Upper lobe of right lung (tissue), 1 donor: ENCODE data around the gene SLC6A3. TPM values are rescaled to one million over a fixed set of nuclear protein-coding genes. Genes with fewer than 3 reads are reported as not detected.

Experiments used
- ATAC-seq: fragments of 200-7000 bp; cut with Tn5 transposase; one replicate; pipeline ENCODE4 v1.9.1; 2020; ENCODE audit warnings: mild to moderate bottlenecking, moderate library complexity
- DNase-seq: peaks from one replicate; pipeline ENCODE4 v3.0.0-alpha.2; 2020
- H3K27ac ChIP-seq: fragments of 200-600 bp; one replicate; pipeline ENCODE4 v1.8.0; 2022
- H3K27me3 ChIP-seq: fragments of 200-600 bp; one replicate; pipeline ENCODE4 v1.8.0; 2022; ENCODE audit warnings: mild to moderate bottlenecking
- H3K36me3 ChIP-seq: fragments of 200-600 bp; one replicate; pipeline ENCODE4 v1.8.0; 2022
- H3K4me1 ChIP-seq: fragments of 200-600 bp; one replicate; pipeline ENCODE4 v1.8.0; 2022
- H3K4me3 ChIP-seq: fragments of 200-600 bp; one replicate; pipeline ENCODE4 v1.8.0; 2022; ENCODE audit warnings: mild to moderate bottlenecking
- H3K9me3 ChIP-seq: fragments of 200-600 bp; one replicate; pipeline ENCODE4 v1.8.0; 2022
- intact Hi-C: fragments of 100-400 bp; cut with DNase I; formaldehyde crosslinking; loops from one replicate; pipeline ENCODE4 v1.11.0; 2022
- total RNA-seq: library from RNA; stranded (reverse); fragmentation: NEBNext Ultra II Directional; extraction: Animal tissue kit (Norgen Biotek cat#: 25700); gene quantifications from one replicate; pipeline ENCODE4 v1.2.1, GENCODE V29; 2021
- TF ChIP-seq, protein P1 (sequence below): fragments of 200-600 bp; IDR thresholded peaks from one replicate; pipeline ENCODE4 v1.8.0; 2022; ENCODE audit warnings: antibody characterized with exemption
- donor health status: DM: no; HTN: yes; CAD: no; lungs with severe emphysema.

The SLC6A3 gene
- total RNA-seq, 1 donor from 2014 or later, result 0.52 TPM

DNA sequence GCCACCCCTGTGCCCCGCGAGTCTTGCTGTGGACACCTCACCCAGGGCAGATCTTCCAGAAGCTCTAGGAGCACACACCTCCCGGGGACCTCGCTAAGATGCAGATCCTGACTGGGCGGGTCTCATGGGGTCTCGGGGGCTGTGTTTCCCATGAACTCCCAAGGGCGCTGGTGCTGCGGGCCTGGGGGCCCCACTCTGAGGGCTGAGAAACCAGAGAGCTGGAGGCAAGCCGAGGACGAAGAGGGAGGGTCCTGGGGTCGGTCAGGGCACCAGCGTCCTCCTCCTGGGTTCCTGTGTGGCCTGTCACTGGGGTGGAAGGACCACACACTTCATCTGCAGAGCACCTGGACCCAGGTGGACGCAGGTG lies 30.2 kb downstream of the SLC6A3 start:
- intact Hi-C loops, result no loop called here
- Histone ChIP-seq H3K27me3 (no peaks in the 10 kb centered on the region), H3K4me3 (no peak overlapping the region), H3K4me1 (no peaks in the 10 kb centered on the region), H3K9me3 (no peaks in the 10 kb centered on the region), H3K27ac (no peak overlapping the region), H3K36me3 (no peaks in the 10 kb centered on the region)
- DNase-seq (peak; percentile 47), ATAC-seq (no peak)
- TF ChIP-seq, protein P1, sequence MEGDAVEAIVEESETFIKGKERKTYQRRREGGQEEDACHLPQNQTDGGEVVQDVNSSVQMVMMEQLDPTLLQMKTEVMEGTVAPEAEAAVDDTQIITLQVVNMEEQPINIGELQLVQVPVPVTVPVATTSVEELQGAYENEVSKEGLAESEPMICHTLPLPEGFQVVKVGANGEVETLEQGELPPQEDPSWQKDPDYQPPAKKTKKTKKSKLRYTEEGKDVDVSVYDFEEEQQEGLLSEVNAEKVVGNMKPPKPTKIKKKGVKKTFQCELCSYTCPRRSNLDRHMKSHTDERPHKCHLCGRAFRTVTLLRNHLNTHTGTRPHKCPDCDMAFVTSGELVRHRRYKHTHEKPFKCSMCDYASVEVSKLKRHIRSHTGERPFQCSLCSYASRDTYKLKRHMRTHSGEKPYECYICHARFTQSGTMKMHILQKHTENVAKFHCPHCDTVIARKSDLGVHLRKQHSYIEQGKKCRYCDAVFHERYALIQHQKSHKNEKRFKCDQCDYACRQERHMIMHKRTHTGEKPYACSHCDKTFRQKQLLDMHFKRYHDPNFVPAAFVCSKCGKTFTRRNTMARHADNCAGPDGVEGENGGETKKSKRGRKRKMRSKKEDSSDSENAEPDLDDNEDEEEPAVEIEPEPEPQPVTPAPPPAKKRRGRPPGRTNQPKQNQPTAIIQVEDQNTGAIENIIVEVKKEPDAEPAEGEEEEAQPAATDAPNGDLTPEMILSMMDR, result no peak

DNA sequence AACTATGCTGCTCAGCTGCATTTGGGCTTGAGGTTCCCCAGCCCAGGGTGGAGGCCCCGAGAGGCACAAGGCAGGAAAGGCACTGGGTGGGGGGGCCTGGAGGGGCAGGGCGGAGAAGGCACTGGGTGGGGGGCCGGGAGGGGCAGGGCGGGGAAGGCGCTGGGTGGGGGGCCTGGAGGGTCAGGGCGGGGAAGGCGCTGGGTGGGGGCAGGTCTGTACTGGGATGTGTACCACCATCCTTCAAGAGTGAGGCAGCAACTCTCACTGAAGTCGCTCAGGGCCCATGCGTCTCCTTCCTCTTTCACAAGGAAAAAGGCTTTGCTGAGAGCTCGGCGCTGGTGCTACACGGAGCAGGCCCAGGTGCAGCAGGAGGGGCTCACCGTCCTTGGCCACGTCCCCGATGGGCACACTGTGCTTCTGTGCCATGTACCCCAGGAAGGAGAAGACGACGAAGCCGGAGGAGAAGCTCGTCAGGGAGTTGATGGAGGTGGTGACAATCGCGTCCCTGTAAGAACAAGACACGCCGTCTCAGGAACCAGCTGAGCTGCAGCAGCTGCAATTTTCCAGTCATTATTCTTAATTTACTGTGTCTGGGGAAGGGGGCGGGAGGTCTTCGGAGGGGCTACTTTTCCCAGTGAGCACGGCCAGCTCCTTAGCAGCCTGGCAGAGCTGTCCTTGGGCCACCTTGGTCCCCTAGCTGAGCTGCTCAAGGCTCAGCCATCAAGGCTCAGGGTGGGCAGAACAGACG lies 30.8 kb downstream of the SLC6A3 start:
- TF ChIP-seq, protein P1, result no peak
- peak; percentile 21 for ATAC-seq
- intact Hi-C loops, result no loop called here
- Histone ChIP-seq H3K36me3 (no peaks in the 10 kb centered on the region), H3K4me1 (no peaks in the 10 kb centered on the region), H3K27ac (no peak overlapping the region), H3K9me3 (no peaks in the 10 kb centered on the region), H3K4me3 (no peak overlapping the region), H3K27me3 (no peaks in the 10 kb centered on the region)
- peak; percentile 52 for DNase-seq

DNA sequence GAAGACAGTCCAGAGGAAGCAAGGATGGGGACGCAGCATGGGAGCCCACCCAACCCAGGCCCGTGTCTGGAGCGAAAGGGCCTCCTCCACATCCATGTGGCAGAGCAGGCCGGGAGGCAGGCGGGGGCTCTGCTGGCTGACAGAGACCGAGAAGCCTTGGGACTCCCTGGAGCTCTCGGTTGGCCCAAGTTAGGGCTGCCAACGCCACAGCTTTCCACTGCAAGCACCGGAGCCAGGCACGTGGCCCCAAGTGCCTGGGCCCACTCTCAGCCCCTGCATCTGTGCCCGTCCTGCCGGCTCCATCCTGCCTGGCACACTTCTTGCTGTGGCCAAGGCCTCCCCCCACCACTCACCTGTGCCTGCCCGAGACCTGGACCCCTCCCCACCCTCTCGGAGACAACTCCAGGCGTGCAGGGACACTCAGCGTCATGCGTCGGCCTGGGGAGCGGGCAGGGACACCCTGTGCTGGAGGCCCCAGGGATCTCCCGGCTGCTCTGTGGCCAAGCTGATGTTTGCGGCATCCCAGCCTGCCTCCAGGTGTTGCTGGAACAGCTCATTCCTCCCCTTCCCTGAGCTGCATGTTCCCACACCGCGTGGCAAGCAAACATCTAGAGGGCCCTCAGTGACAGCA lies 31.5 kb downstream of the SLC6A3 start:
- Histone ChIP-seq H3K9me3 (no peaks in the 10 kb centered on the region), H3K36me3 (no peaks in the 10 kb centered on the region), H3K27ac (no peak overlapping the region), H3K4me1 (no peaks in the 10 kb centered on the region), H3K27me3 (no peaks in the 10 kb centered on the region), H3K4me3 (no peak overlapping the region)
- TF ChIP-seq, protein P1, result no peak
- intact Hi-C loops, result no loop called here
- DNase-seq (peak; percentile 50), ATAC-seq (no peak)

DNA sequence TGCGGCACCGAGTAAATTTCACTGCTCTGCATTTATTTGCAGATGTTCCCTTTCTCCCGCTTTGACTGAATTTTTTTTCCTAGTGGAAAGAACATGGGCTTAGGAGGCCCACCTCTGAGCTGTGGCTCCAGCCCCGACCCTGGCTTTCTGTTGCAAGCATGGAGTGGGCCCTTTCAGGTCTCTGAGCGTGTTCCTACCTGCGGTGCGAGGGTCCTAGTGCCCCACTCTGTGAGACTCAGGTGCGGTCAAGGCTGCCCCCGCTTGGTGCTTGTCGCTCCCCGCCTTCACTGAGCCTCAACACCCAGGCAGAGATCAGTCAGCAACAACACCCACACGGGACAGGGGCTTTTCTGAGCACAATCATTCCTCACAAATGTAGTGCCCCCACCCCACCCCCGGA lies 32.0 kb downstream of the SLC6A3 start:
- H3K4me1 ChIP-seq, result no peaks in the 10 kb centered on the region
- TF ChIP-seq, protein P1, result no peak
- H3K27me3 ChIP-seq, result no peaks in the 10 kb centered on the region
- no peak for ATAC-seq
- no peak overlapping the region for H3K4me3 ChIP-seq
- peak; percentile 29 for DNase-seq
- intact Hi-C loops, result no loop called here
- H3K36me3 ChIP-seq, result no peaks in the 10 kb centered on the region
- no peak overlapping the region for H3K27ac ChIP-seq
- H3K9me3 ChIP-seq, result no peaks in the 10 kb centered on the region

DNA sequence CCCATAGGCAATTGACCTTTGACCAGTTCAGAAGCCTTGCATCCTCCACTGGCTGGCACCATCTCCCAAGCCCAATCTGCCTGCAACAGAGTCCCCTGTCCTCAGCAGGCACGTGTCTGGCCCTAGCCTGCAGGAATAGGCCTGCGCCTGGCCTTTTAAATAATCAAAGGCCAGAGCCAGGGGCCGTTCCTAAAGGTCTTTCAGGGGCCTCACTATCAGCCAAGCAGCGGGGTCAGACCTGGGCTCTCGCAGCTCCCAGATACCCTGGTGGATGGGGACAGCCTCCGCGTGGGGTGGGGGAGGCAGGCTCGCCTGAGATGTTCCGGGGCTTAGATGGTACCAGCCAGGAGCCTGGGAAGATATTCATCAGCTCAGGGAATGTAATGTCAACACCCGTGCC lies 32.6 kb downstream of the SLC6A3 start:
- no peak for ATAC-seq

More for the DNA sequence above, 32.6 kb downstream of the SLC6A3 start:
- Histone ChIP-seq H3K36me3 (no peaks in the 10 kb centered on the region), H3K27me3 (no peaks in the 10 kb centered on the region), H3K4me3 (no peak overlapping the region), H3K4me1 (no peaks in the 10 kb centered on the region), H3K9me3 (no peaks in the 10 kb centered on the region), H3K27ac (no peak overlapping the region)
- peak; percentile 53 for DNase-seq
- intact Hi-C loops, result no loop called here
- TF ChIP-seq, protein P1, result no peak
